Posterior cingulate gyrus (tissue), 11 donors: ENCODE results near the gene CCIN.
"Not testable (repeated sequence)": the region's sequence is repeated elsewhere in the genome, so short reads cannot be mapped to it uniquely, and the experiment has no call there.

Experiments
- DNase-seq, 10 donors: peaks; one replicate each; pipeline versions ENCODE4 v3.0.0 to v3.0.0-alpha.2; 2020 to 2021; ENCODE audit warnings: mixed read lengths in 3 of 10
- intact Hi-C: fragments of 100-400 bp; cut with DNase I; formaldehyde crosslinking; loops from one replicate; pipeline ENCODE4 v1.15.1; 2023

CCIN gene

DNA sequence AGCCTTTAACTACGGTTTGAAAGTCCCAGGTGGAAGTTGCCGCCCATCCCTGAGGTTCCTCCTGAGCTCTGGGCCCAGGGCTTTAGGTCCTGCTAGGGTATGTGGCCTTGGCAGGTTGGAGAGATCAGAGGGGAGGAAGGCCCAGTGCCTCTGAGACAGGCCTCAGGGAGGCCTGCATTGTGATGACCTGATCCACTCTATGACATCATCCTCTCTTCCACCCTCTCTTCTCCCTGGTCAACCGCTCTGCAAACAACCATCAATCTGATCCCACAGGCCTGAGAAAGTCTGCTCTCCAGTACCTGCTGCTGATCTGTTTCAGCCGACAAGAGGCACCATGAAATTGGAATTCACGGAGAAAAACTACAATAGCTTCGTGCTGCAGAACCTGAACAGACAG, at the start of gene CCIN:
Gene CCIN, plus strand, starts transcription at position 223 of the 400 bp plus-strand sequence. Its CDS starts 115 bp downstream, at position 338.
- intact Hi-C loops = loop anchor here (5.0 kb wide), 1 partner anchor 212 kb away; the partner anchor contains the start of gene OR2S2
- no peak for DNase-seq

DNA sequence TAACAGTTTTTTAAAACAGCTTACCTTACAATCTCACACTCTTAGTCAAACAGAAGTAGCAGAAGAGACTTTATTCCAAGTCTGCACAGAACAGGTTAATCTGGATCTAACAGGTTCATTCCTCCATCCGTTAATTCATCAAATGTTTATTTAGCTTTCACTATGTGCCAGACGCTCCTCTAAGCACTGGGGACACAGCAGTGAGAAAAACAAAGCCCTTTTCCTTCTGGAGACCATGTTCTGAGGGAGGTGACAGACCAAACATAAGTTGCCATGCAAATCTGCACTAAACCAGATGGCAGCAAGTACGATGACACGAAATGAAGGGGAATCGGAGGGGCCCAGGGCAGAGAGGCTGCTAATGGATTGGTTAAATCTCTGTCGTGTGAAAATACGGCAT, 49.7 kb upstream of the CCIN start:
- intact Hi-C loops = no loop called here
- DNase-seq = no peak

DNA sequence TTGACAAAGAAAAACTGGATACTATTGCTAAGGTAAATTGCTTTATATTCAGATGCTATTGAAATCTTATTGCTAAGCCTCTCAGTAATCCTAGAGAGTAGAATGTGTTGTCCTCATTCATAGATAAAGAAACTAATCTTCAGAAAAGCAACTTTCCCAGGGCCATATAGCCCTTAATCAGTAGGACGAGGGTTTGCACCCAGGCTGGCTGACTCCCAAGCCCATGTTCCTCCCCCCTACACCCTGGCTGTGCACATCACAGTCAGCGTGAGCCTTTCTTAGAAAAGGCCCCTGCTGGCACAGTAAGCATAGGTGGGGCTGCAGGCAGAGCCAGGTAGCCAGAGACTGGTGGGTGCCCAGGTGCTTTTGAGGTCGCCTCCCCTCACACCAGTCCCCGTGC, 48.5 kb upstream of the CCIN start:
- no peak for DNase-seq
- intact Hi-C loops = no loop called here

DNA sequence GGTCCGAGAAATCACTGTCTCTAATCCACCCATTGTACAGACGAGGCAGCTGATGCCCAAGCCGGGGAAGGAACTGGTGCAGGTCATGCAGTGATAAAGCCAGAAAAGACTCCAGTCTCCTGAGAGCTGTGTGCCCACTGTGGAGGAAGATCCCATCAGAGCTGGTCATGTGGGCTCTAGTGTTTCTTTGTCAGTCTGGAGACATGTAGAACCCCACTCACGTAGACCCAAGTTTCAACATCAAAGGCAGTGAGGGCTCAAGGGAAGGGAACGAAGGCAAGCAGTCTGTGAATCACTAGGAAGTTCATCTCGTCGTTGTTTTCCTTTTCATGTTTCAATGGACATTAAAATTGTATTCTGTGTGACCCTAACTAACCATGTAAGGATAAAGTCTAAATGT, 47.2 kb upstream of the CCIN start:
- DNase-seq = no peak
- intact Hi-C loops = no loop called here

DNA sequence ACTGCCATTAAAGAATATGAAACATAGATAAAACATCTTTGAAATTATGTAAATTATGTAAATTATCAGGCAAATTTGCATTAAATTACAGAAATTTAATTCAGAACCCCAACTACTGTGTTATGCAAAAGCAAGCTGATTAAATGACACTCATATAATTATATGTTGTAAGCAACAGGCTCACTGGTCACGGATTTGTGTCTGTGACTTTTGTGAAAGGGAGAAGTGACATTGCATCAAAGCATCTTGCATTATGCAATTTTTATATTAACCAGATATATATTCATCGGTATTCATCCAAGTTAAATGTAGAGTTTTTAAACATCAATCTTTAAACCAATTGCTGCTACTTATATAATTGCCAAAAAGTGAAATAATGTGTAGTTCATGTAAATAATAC, 45.7 kb upstream of the CCIN start:
- intact Hi-C loops = no loop called here
- DNase-seq = no peak

DNA sequence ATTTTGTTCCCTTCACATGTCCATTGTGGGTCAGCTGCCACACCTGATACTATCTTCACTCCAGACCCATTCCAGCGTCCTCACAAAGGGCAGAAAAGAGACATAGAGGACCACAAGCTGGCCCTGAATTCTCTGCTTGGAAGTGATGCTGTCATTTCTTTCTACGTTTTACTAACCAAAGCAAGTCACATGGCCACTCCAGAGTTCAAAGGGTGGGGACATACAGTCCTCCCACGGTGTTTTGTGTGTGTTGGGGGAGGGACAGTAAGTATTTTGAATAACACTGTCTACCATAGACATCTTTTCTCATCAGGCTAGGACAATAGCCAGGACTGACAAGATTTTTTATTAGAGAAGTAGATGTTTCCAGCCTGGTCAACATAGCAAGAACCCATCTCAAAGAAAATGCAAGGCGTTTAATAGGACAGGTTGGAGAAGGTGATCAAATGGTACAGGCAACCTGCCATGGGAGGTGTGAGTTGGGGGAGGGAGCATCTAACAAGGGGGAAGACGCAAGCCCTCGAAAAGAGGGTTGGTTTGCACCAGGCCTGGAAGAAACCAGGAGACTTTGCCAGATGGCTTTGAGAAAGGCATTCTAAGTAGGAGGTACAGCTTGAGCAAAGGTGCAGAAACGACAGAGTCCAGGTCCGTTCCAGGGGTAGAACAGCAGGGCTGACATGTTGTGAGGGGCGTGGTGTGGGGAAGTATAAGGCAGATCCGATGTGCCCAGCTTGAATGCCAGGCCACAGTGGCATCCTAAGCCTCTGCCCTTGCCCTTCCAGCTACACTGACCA, 43.9 kb upstream of the CCIN start:
- DNase-seq = no peak
- intact Hi-C loops = no loop called here

DNA sequence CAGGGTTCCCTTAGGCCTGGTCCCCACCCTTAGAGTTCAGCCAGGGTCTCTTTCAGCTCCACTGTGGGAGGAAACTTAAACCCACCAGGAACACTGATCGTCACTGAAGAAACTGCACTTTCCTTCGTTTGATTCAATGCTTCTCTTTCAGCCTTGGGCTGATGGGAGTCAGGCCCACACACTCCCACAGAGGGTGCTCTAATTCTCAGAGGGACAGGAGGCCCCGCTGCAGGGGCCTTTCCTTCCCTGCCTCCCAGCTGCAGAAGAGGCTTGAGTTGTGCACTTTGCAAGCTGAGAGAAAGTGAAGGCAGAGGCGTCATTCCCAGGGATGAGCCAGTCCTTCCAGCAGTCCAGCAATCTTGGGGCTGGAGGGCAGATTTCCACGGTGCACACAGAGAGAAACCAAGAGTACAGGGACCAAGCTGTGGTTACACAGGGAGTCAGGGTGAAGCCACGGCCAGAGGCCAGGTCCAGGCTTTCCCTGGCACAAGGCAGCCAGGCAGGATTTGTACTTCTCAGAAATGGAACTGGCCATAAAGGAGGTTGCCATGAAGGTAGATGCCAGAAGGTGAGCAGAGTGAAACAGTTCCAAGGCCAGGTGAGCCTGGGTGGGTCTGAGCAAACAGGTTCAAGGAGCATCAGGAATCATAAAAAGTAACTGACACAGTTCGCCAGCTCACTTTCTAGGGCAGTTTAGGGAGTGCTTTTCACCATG, 43.0 kb upstream of the CCIN start:
- DNase-seq = peak in 1 of 10 donors; percentile 90
- intact Hi-C loops = no loop called here

DNA sequence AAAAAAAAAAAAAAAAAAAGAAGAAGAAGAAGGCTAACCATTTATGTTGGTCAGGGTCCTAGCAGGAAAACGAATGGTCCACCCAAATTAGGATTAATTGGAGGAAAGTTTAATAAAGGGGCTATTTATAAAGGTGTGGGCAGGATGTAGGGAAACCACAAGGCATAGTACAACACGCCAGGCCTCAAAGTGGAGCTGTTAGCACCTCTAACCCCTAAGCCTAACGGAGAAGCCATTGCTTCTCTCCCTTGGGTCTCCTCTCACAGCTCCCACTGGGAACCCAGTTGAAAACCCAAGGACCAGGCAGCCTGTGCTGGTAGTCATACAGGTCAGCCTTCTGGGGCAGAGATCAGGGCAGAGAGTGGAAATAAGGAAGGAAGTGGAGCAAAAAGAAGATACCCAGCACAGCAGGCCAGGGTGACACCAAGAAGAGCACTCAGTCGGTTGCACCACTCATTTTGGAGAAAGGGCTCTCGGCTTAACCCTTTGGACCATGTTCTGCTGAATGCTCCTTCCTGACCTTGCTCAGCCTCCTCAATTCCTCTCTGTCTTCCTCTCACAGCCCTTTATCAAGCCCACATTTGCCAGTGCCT, 41.4 kb upstream of the CCIN start:
- intact Hi-C loops = no loop called here
- no peak for DNase-seq

DNA sequence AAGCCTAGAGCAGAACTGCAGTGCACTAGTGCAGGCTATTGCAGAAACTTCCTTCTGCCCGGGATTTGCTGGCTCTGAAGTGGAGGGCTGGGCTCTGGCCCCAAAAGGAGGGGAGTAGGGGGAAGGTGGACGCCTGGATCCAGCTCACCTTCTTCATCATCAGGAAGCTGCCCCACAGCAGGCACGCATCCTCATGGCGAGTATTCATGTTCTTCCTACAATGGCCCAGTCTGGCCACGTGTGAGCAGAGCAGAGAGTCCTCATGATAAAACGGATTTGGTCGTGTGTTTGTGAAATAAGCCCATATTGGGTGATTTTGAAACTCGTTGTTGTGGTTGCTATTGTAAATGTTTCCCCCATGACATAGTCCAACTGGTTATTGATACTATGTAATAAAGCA, 40.8 kb upstream of the CCIN start:
- intact Hi-C loops = no loop called here
- DNase-seq = no peak

DNA sequence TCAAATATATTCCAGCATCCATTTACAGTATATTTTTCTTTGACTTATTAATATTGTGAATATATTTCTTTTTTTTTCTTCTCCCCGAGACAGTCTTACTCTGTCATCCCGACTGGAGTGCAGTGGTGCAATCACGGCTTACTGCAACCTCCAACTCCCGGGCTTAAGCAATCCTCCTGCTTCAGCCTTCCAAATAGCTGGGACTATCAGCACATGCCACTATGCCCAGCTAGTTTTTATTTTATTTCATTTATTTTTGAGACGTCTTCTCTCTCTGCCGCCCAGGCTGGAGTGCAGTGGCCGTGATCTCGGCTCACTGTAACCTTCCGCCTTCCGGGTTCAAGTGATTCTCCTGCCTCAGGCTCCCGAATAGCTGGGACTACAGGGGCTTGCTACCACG, 40.0 kb upstream of the CCIN start:
- no peak for DNase-seq
- intact Hi-C loops = no loop called here

DNA sequence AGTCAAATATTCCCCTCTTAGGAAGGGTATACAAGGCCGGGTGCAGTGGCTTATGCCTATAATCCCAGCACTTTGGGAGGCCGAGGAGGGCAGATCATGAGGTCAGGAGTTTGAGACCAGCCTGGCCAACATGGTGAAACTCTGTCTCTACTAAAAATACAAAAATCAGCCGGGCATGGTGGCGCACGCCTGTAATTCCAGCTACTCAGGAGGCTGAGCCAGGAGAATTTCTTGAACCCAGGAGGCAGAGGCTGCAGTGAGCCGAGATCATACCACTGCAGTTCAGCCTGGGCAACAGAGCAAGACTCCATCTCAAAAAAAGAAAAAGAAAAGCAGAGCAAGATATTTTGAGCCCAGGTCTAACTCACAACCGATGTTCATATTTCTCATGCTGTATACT, 37.5 kb upstream of the CCIN start:
- DNase-seq, intact Hi-C loops: not testable (repeated sequence)

DNA sequence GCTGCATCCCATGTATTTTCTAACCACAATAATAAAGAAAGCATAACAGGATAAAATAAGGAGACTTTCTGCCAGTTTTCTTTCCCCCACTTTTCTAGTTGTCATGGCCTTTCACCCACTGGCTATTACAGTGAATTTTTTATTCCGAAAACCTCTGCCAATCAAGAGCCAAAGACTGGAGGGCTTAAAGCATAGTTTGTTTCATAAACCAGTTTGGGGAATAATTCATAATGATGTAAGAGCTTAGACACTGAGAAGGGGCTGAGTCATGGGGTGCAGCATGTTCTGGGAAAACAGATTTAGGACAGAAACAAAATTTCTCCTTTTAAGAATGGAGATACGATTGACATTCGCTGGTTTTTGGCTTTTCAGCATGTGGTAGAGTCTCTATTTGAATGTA, 37.1 kb upstream of the CCIN start:
- DNase-seq = no peak
- intact Hi-C loops = no loop called here

DNA sequence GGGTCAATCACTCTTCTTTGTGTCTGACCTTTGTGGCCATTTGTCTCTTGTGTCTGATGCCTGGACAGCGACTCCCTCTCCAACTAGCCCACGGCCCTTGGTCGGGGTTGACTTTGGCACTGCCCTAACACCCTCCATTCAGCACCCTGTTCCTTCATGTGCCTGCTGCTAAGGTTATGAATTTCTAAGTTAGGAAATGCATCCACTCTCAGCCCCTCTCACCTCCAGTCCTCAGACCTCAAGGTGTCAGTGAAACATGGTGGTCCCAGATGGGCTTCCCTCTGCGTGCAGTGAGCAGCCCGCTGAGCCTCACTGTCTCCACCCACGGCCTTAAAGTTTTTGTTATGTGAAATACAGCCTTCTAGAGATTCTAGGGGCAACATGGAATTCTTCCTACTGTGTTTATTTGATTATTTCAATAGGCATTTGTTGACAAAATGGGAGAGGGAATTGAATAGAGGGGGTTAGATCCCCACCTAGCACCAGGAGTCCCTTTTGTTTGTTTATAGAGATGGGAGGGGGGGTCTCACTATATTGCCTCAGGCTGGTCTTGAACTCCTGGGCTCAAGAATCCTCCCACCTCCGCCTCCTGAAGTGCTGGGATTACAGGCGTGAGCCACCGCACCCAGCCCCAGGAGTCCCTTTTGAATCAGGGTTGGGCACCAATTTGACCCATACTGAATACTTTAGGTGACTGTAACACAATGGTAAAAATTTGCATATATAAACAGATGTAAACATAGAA, 34.3 kb upstream of the CCIN start:
- peak in 1 of 10 donors; percentile 38 for DNase-seq
- intact Hi-C loops = no loop called here

DNA sequence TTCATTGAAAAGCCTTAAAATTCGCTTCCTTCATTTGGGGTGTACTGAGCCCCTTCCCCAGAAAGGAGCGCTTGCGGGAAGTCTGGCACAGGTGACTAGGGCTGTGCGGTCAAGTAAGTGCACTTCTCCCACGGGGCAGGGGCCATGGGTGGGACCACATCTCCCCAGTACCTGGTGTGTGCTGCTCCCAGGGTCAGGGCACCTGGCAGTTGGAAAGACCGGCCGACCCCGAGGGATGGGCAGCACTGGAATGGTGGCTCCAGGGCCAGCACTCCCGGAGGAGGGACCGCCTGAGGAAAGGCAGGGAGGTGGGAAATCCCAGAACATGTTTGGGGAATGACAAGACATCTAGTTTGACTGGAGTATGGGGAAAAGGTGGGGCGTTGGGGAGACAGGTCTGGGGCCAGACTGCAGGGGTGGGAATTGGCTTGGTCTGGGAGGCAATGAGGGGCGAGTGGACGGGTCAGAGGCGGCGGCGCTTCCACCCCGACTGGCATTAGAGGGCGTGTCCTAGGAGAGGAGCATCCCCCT, 33.4 kb upstream of the CCIN start:
- peak in 1 of 10 donors; percentile 86 for DNase-seq
- intact Hi-C loops = no loop called here

DNA sequence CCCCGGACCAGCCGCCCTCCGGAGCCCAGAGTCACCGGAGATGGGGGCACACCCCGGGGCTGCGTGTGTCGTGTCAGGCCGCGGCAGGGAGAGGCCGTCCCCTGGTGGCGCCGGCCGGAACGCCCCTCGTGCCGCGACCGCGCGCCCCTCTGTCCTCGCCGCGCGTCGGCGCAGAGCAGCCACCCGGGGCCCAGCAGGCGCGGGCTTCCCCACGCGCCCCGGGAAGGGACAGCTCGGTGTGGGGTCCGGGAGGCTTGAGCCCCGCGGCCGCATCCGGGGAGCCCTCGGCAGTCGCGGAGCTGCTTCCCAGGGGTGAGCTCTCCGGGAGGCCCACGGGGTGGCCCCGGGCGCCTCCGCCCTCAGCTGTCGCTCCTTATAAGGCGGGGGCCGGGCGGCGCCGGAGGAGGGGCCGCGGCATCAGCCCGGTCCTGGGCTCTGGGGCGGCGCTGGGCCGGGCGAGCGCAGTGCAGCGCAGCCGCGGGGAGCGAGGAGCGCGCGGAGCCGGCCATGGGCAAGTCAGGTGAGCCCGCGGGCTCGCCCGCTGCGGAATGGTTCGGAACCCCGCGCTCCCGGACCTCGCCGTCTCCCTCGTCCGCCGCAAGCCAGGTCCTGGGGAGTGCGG, 32.8 kb upstream of the CCIN start, which contains the start of gene GLIPR2:
Gene GLIPR2, plus strand, starts transcription at position 462 of the 622 bp plus-strand sequence. Its CDS starts 46 bp downstream, at position 508.
- intact Hi-C loops = no loop called here

DNA sequence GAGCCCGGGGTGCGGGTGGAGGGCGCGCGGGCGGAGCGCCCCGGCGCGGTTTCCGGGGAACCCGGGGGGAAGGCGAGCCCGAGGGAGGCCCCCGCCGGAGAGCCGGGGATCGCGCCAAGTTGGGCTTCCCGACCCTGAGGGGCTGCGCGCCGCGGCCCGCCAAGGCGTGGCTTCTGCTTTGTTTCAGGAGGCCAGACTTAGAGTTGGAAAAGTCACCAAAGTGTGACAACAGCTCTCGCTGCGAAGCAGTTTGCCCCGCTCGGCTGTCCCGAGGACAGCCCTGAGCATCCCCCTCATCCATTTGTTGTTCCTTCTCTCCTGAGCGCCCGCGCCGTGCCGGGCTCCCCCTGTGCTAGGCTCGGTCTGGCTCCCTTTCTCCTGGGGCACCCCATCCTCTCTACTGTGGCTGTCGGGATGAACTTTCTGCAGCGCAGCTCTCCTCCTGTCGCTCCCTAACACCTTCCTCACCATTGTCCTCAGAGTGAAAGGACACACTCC, 32.2 kb upstream of the CCIN start:
- DNase-seq = peak in 1 of 10 donors; percentile 70
- intact Hi-C loops = no loop called here

More for the DNA sequence above, 32.8 kb upstream of the CCIN start, which contains the start of gene GLIPR2:
- peak; percentile 43 to 97 (median 72) for DNase-seq

DNA sequence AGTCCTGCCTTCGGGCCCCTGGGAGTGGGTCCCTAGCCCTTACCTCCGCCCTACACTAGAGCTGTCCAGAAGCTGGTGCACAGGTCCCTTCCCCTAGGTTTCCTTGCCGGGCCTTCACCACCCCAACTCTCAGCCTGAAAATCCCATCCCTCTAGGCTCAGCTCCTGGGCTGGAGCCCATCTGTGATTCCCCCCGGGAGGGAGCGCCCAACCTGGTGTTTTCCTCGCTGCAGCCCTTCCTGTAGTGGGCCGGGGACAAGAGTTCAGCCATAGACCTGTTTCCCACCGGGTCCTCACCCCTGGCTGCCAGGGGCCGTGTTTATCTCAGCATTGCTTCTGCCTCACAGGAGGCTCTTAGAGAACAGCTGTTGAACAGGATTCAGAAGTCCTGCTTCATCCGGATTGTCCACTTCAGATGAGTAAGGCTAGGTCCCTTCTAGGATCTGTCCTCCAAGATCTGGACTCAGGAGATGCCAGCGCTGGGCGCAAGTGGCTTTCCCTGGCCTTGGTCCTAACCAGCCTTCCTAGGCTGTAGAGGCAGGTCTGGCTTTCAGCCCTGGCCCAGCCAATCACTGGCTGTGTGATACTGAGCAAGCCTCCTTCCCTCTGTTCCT, 31.7 kb upstream of the CCIN start:
- intact Hi-C loops = no loop called here
- DNase-seq = peak in 2 of 10 donors; percentile 51 to 81

DNA sequence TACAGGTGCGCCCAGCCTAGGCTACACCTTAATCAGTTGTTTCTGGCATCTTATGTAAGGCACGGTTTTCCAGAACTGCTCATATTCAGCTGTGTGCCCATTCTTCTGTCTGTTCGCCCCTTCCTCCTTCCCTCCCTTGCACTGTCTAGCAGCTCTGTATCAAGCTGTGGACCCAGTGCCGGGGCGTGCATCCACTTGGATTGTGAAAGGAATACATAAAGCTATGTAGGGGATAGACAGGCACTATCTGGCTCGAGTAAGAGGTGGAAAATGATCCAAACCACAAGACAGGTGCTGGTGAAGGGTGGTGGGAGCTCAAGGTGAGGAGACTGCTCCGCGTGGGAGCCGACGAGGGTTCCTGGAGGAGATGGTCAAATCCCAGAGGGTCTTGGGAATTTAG, 30.7 kb upstream of the CCIN start:
- DNase-seq = peak in 1 of 10 donors; percentile 22
- intact Hi-C loops = no loop called here

DNA sequence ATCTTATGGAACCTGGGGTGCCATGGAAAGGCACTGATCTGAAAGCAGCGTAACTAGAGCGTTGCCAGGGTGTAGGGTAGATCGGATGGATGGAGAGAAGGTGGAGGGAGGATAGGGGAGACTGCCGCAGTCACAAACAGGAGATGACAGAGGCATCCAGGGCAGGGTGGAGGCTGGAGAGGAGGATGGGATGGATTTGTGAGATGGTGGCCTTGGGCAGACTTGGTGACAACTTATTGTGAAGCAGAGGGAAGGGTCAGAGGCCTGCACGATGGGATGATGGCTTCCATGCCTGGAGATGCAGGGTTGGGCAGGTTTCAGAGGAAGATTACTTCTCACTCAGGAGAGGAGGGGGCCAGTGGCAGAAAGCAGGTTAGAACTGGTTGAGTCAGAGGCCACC, 30.3 kb upstream of the CCIN start:
- intact Hi-C loops = no loop called here
- DNase-seq = peak in 1 of 10 donors; percentile 48
